Endothelial cell of umbilical vein (primary cell): ENCODE measurements around the gene FZR1. TPM values are rescaled to one million over a fixed set of nuclear protein-coding genes. Genes with fewer than 3 reads are reported as not detected.

Experiments
- BruUV-seq: library from RNA; stranded (reverse); fragments of 400-500 nt; replicated peaks from 2 replicates; lab custom pipeline; 2021; lab: Mats Ljungman, UMichigan
- CTCF ChIA-PET: fragments of 300-600, 350-600 bp; sonication (Branson Sonifier 250); formaldehyde crosslinking; loops from one replicate; lab custom pipeline; 2021; ENCODE audit warnings: antibody characterized with exemption, inconsistent platforms; lab: Charles Lee
- POLR2A ChIA-PET: fragments of 300-600, 350-600 bp; sonication (Branson Sonifier 250); formaldehyde crosslinking; loops from one replicate; lab custom pipeline; 2021; ENCODE audit warnings: antibody characterized with exemption, inconsistent platforms; lab: Charles Lee
- DNase-seq: peaks from one replicate; pipeline ENCODE4 v3.0.0-alpha.2; 2011; ENCODE audit warnings: low read depth, low spot score
- FAIRE-seq: peaks from 2 replicates; lab custom pipeline; 2011; peaks lifted over from hg19 to GRCh38; lab: Jason Lieb, UNC
- H2AFZ ChIP-seq: 2 replicates; pipeline ENCODE4 v1.6.0; 2012; ENCODE audit warnings: low read depth, low read length, control low read depth, inconsistent platforms
- H3K27ac ChIP-seq: 2 replicates; pipeline ENCODE4 v1.5.1; 2011; ENCODE audit warnings: low read depth, mild to moderate bottlenecking, control low read depth, low read length, moderate library complexity; ENCODE audit not compliant: insufficient read depth
- H3K27me3 ChIP-seq, 2 experiments: 2 replicates each; pipeline versions ENCODE4 v1.6.0 to v1.6.1; 2011; ENCODE audit warnings: low read length in 2 of 2, mixed read lengths in 1 of 2; ENCODE audit not compliant: control insufficient read depth in 2 of 2, insufficient read depth in 2 of 2
- H3K36me3 ChIP-seq, 2 experiments: 2 replicates in 1 of 2; 3 replicates in 1 of 2; pipeline ENCODE4 v1.5.1; 2011; ENCODE audit warnings: low read length in 2 of 2, mild to moderate bottlenecking in 1 of 2, moderate library complexity in 1 of 2; ENCODE audit not compliant: control insufficient read depth in 2 of 2, insufficient read depth in 2 of 2; ENCODE audit errors: extremely low read depth in 1 of 2
- H3K4me1 ChIP-seq: 3 replicates; pipeline ENCODE4 v1.5.1; 2011; ENCODE audit warnings: mild to moderate bottlenecking, low read length; ENCODE audit not compliant: control insufficient read depth, insufficient read depth; ENCODE audit errors: extremely low read depth
- H3K4me2 ChIP-seq: 2 replicates; pipeline ENCODE4 v1.6.1; 2011; ENCODE audit warnings: low read length, control low read depth, mixed read lengths; ENCODE audit not compliant: insufficient read depth
- H3K4me3 ChIP-seq, 3 experiments: fragments of 200-600 bp in 1 of 3; sonication (generic), shearing (Covaris generic) in 1 of 3; replicated peaks in 1 of 3; 2 replicates each; pipeline ENCODE4 v1.5.1; 2011 to 2016; ENCODE audit warnings: control low read depth in 3 of 3, low read length in 3 of 3, mild to moderate bottlenecking in 2 of 3, inconsistent platforms in 1 of 3, low read depth in 1 of 3, moderate library complexity in 1 of 3; ENCODE audit not compliant: insufficient read depth in 1 of 3
- H3K79me2 ChIP-seq: 2 replicates; pipeline ENCODE4 v1.6.0; 2012; ENCODE audit warnings: low read length, inconsistent platforms; ENCODE audit not compliant: control insufficient read depth, insufficient read depth
- H3K9ac ChIP-seq: replicated peaks from 2 replicates; pipeline ENCODE3; 2011; ENCODE audit warnings: low read length, control low read depth; ENCODE audit not compliant: insufficient read depth; ENCODE audit errors: extremely low read depth
- H3K9me1 ChIP-seq: replicated peaks from 3 replicates; pipeline ENCODE4 v1.6.0; 2011; ENCODE audit warnings: mild to moderate bottlenecking, low read length; ENCODE audit not compliant: control insufficient read depth, insufficient read depth; ENCODE audit errors: extremely low read depth
- H3K9me3 ChIP-seq: replicated peaks from 2 replicates; pipeline ENCODE4 v1.5.1; 2012; ENCODE audit warnings: low read length, inconsistent platforms; ENCODE audit not compliant: control insufficient read depth, insufficient read depth
- H4K20me1 ChIP-seq: replicated peaks from 2 replicates; pipeline ENCODE3; 2011; ENCODE audit warnings: mild to moderate bottlenecking, low read length; ENCODE audit not compliant: control insufficient read depth, insufficient read depth; ENCODE audit errors: extremely low read depth
- EZH2 ChIP-seq: IDR thresholded peaks from 2 replicates; pipeline ENCODE4 v1.6.1; 2012; ENCODE audit warnings: borderline replicate concordance, low read depth, mild to moderate bottlenecking, moderate library complexity, low read length, inconsistent platforms; ENCODE audit not compliant: severe bottlenecking
- FOS ChIP-seq: IDR thresholded peaks from 2 replicates; pipeline ENCODE4 v1.6.1; 2011; ENCODE audit warnings: mild to moderate bottlenecking, low read length, moderate library complexity, borderline replicate concordance; ENCODE audit not compliant: insufficient read depth
- GATA2 ChIP-seq: IDR thresholded peaks from 2 replicates; pipeline ENCODE4 v1.7.0; 2011; ENCODE audit warnings: low read depth, mild to moderate bottlenecking, moderate library complexity, mixed read lengths, low read length; ENCODE audit not compliant: insufficient read length, insufficient read depth
- JUN ChIP-seq: IDR thresholded peaks from 2 replicates; pipeline ENCODE4 v1.6.1; 2011; ENCODE audit warnings: borderline replicate concordance, low read depth; ENCODE audit not compliant: insufficient read length, insufficient read depth
- MAX ChIP-seq: IDR thresholded peaks from 2 replicates; pipeline ENCODE4 v1.6.1; 2011; ENCODE audit not compliant: insufficient read depth, insufficient read length
- MYC ChIP-seq: IDR thresholded peaks from one replicate; pipeline ENCODE4 v1.6.1; 2011; ENCODE audit warnings: mild to moderate bottlenecking, low read depth, low read length
- POLR2A ChIP-seq: IDR thresholded peaks from 2 replicates; pipeline ENCODE4 v1.6.1; 2012; ENCODE audit warnings: low read depth, mild to moderate bottlenecking, control low read depth, low read length
- POLR2AphosphoS5 ChIP-seq: IDR thresholded peaks from 2 replicates; pipeline ENCODE4 v1.6.1; 2012; ENCODE audit warnings: low read depth, mild to moderate bottlenecking, control low read depth, low read length, moderate library complexity; ENCODE audit not compliant: insufficient read depth
- dilution Hi-C: fragments of 300-500 bp; cut with MboI; formaldehyde crosslinking; loops from one replicate; pipeline ENCODE4 v1.15.0; 2019; ENCODE audit warnings: low sequenced_read_pairs; ENCODE audit not compliant: extremely low pct_ligation_motif_present
- intact Hi-C: fragments of 100-400 bp; cut with micrococcal nuclease; formaldehyde crosslinking; loops from one replicate; pipeline ENCODE4 v1.10.0; 2022
- polyA plus RNA-seq, 4 experiments: library from polyadenylated mRNA; depleted of rRNA in 3 of 4; stranded (reverse) in 3 of 4; unstranded in 1 of 4; fragments of >200 nt; gene quantifications; 2 replicates each; pipeline versions ENCODE4 v1.2.1 to v1.2.3, GENCODE V29; 2011 to 2012; ENCODE audit warnings: missing spikeins in 1 of 4
- total RNA-seq: library from RNA; stranded (reverse); gene quantifications from 2 replicates; pipeline ENCODE4 v1.2.3, GENCODE V29; 2021
- TF ChIP-seq, protein P1 (sequence below), 2 donors: IDR thresholded peaks; 1 replicate in 1 of 2; 2 replicates in 1 of 2; pipeline ENCODE4 v1.5.1; 2011; ENCODE audit warnings: low read length in 2 of 2, mild to moderate bottlenecking in 2 of 2, moderate library complexity in 2 of 2, control low read depth in 1 of 2, inconsistent platforms in 1 of 2, low read depth in 1 of 2; ENCODE audit not compliant: insufficient read depth in 1 of 2; ENCODE audit errors: extremely low read depth in 1 of 2

Gene FZR1
- total and polyA plus RNA-seq, 2 donors (not counting 3 experiments of a cell fraction or from before 2014, with no cell fraction given) = 35.9 to 60.4 TPM

DNA sequence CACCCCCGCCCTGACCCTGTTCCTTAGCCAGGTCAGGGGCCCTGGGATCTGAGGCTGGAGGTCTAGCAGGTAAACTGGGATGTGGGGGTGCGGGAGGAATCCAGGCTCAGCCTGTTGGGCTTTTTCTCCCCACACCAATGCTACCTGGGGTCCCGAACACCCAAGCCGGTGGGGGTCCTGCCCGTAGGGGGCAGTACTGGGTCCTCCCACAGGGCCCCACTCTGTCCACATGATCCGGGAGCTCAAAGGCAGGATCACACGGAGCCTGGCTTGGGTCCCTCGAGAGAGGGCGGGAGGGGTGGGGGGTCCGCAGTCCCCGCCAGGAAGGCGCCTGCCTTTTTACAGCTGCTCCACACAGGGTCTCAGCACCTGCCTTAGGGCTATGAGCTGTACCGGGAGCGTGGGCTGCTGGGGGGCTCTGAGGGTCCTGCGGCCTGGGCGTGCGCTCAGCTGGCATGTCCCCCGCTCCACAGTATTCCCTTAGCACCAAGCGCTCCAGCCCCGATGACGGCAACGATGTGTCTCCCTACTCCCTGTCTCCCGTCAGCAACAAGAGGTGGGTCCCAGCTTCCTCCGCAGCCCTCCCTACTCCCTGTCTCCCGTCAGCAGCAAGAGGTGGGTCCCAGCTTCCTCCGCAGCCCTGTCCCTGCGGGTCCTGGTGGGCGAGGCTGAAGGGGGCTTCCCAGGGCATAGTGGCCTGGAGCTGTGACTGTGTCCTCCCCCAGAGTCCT lies 20.6 kb downstream of the FZR1 start:
- Histone ChIP-seq H3K27me3 (no peaks in the 10 kb centered on the region), H3K36me3 (peaks cover 5 to 51% of the 10 kb centered on the region in 2 experiments), H3K9me3 (no peaks in the 10 kb centered on the region), H3K9me1 (no peaks in the 10 kb centered on the region), H3K9ac (no peak overlapping the region), H4K20me1 (no peaks in the 10 kb centered on the region), H2AFZ (no peak overlapping the region), H3K4me3 (no peak overlapping the region), H3K4me1 (no peaks in the 10 kb centered on the region), H3K79me2 (peaks cover 7% of the 10 kb centered on the region), H3K4me2 (no peak overlapping the region), H3K27ac (no peak overlapping the region)
- BruUV-seq = no TSS peak
- POLR2A ChIA-PET = no interaction called here
- CTCF ChIA-PET = interaction anchor here (1.0 to 1.4 kb wide), 2 partner anchors 18 to 96 kb away, joined by 3 to 5 read pairs; no protein-coding TSS in a partner anchor
- dilution Hi-C loops = no loop called here
- FAIRE-seq (no peak), DNase-seq (no peak)
- TF ChIP-seq, protein P1, sequence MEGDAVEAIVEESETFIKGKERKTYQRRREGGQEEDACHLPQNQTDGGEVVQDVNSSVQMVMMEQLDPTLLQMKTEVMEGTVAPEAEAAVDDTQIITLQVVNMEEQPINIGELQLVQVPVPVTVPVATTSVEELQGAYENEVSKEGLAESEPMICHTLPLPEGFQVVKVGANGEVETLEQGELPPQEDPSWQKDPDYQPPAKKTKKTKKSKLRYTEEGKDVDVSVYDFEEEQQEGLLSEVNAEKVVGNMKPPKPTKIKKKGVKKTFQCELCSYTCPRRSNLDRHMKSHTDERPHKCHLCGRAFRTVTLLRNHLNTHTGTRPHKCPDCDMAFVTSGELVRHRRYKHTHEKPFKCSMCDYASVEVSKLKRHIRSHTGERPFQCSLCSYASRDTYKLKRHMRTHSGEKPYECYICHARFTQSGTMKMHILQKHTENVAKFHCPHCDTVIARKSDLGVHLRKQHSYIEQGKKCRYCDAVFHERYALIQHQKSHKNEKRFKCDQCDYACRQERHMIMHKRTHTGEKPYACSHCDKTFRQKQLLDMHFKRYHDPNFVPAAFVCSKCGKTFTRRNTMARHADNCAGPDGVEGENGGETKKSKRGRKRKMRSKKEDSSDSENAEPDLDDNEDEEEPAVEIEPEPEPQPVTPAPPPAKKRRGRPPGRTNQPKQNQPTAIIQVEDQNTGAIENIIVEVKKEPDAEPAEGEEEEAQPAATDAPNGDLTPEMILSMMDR (IDR thresholded peaks at IDR 0.05; ENCODE audit: extremely low read depth in 1 of 2, insufficient read depth in 1 of 2, low read depth in 1 of 2, low read length in 2 of 2) = peak in 1 of 2 donors; percentile 24
- TF ChIP-seq MYC = no peak
- intact Hi-C loops = no loop called here

DNA sequence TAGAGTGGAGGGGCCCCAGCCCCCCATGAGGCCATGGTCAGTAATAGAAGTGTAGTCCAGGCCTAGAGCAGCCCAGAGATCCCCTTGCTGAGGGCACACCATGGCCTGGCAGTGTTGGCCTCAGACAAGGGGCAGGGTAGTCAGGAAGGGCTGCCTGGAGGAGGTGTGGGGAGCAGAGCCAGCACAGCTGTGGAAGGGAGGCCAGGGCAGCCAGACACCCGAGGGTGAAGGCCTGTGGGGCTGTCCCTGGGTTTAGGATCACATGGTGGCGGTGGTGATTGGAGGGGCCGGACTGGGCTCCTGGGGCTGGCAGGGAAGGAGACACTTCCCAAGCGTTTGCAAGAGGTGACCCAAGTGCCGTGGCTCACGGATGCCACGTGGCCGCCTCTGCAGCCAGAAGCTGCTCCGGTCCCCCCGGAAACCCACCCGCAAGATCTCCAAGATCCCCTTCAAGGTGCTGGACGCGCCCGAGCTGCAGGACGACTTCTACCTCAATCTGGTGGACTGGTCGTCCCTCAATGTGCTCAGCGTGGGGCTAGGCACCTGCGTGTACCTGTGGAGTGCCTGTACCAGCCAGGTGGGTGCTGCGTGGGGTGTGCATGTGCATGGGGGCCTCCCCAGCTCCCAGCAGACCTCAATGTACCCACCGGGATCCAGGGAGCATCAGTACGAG lies 21.3 kb downstream of the FZR1 start:
- Histone ChIP-seq H3K79me2 (peaks cover under 1% of the 10 kb centered on the region), H3K4me1 (no peaks in the 10 kb centered on the region), H3K36me3 (peaks cover 7 to 54% of the 10 kb centered on the region in 2 experiments), H3K9me1 (no peaks in the 10 kb centered on the region), H3K27ac (no peak overlapping the region), H3K4me2 (no peak overlapping the region), H3K9me3 (no peaks in the 10 kb centered on the region), H3K9ac (no peak overlapping the region), H2AFZ (no peak overlapping the region), H3K4me3 (no peak overlapping the region), H4K20me1 (no peaks in the 10 kb centered on the region), H3K27me3 (no peaks in the 10 kb centered on the region)
- dilution Hi-C loops (no loop called here), intact Hi-C loops (no loop called here)
- ChIA-PET POLR2A (no interaction called here), CTCF (interaction anchor here (1.0 to 1.4 kb wide), 2 partner anchors 17 to 96 kb away, joined by 3 to 5 read pairs; no protein-coding TSS in a partner anchor)
- FAIRE-seq = no peak
- TF ChIP-seq EZH2 (no peak), MAX (no peak), MYC (no peak), JUN (no peak), POLR2AphosphoS5 (no peak), POLR2A (no peak), FOS (no peak), GATA2 (no peak)
- TF ChIP-seq, protein P1 (IDR thresholded peaks at IDR 0.05; ENCODE audit: extremely low read depth in 1 of 2, insufficient read depth in 1 of 2, low read depth in 1 of 2, low read length in 2 of 2) = no peak
- no TSS peak for BruUV-seq
- DNase-seq = no peak
